Neural cell (in vitro differentiated cells): Measurements from ENCODE around the gene COLQ. TPM values are rescaled to one million over a fixed set of nuclear protein-coding genes. Genes with fewer than 3 reads are reported as not detected.

Experiments used
- H2AFZ ChIP-seq: fragments of 200-600, 300-800 bp; sonication (generic), shearing (Covaris generic); 2 replicates; pipeline ENCODE4 v1.6.0; 2014; ENCODE audit warnings: low read depth, mild to moderate bottlenecking, antibody characterized with exemption, low read length, moderate library complexity
- H3F3A ChIP-seq: fragments of 200-600 bp; shearing (Covaris generic); 2 replicates; pipeline ENCODE4 v1.6.1; 2016; ENCODE audit warnings: mild to moderate bottlenecking, moderate library complexity, mixed read lengths, antibody characterized with exemption, low read length; ENCODE audit not compliant: insufficient read depth, poor library complexity, severe bottlenecking
- H3K27ac ChIP-seq: fragments of 200-600, 300-800 bp; sonication (generic), shearing (Covaris generic); 2 replicates; pipeline ENCODE4 v1.5.1; 2014; ENCODE audit warnings: mild to moderate bottlenecking, low read length, moderate library complexity
- H3K27me3 ChIP-seq: fragments of 300-800, 200-600 bp; sonication (generic), shearing (Covaris generic); 2 replicates; pipeline ENCODE4 v1.6.0; 2014; ENCODE audit warnings: mild to moderate bottlenecking, low read depth, low read length, moderate library complexity; ENCODE audit not compliant: insufficient read depth
- H3K36me3 ChIP-seq: fragments of 300-800, 200-600 bp; sonication (generic), shearing (Covaris generic); 2 replicates; pipeline ENCODE4 v1.5.1; 2014; ENCODE audit warnings: mild to moderate bottlenecking, antibody characterized with exemption, low read length, moderate library complexity; ENCODE audit not compliant: insufficient read depth
- H3K4me2 ChIP-seq: fragments of 300-800, 200-600 bp; sonication (generic), shearing (Covaris generic); 2 replicates; pipeline ENCODE4 v1.6.0; 2014; ENCODE audit warnings: mild to moderate bottlenecking, low read length
- H3K4me3 ChIP-seq: fragments of 300-800, 200-600 bp; sonication (generic), shearing (Covaris generic); 2 replicates; pipeline ENCODE4 v1.5.1; 2014; ENCODE audit warnings: mild to moderate bottlenecking, low read length, moderate library complexity
- H3K79me2 ChIP-seq: fragments of 200-600 bp; shearing (Covaris generic); replicated peaks from 2 replicates; pipeline ENCODE4 v1.6.0; 2014; ENCODE audit warnings: mild to moderate bottlenecking, low read length, moderate library complexity; ENCODE audit not compliant: insufficient read depth
- H3K9ac ChIP-seq: fragments of 300-800, 200-600 bp; sonication (generic), shearing (Covaris generic); 2 replicates; pipeline ENCODE4 v1.6.1; 2016; ENCODE audit warnings: mild to moderate bottlenecking, low read length, mixed read lengths
- H3K9me2 ChIP-seq: fragments of 200-600 bp; shearing (Covaris generic); 2 replicates; pipeline ENCODE4 v1.6.1; 2016; ENCODE audit warnings: mild to moderate bottlenecking, low read length, mixed read lengths; ENCODE audit not compliant: insufficient read depth
- H3K9me3 ChIP-seq: fragments of 200-600, 300-800 bp; sonication (generic), shearing (Covaris generic); 2 replicates; pipeline ENCODE4 v1.6.1; 2016; ENCODE audit warnings: mild to moderate bottlenecking, mixed run types, low read length, moderate library complexity, mixed read lengths
- H4K20me1 ChIP-seq: fragments of 200-600 bp; shearing (Covaris generic); 2 replicates; pipeline ENCODE4 v1.6.1; 2016; ENCODE audit warnings: mild to moderate bottlenecking, mixed run types; ENCODE audit not compliant: insufficient read depth
- EP300 ChIP-seq: fragments of 450-650 bp; conservative IDR thresholded peaks from 2 replicates; pipeline ENCODE4 v1.6.1; 2014; ENCODE audit warnings: antibody characterized with exemption, mild to moderate bottlenecking, moderate library complexity; ENCODE audit not compliant: poor library complexity, severe bottlenecking
- EZH2 ChIP-seq: fragments of 200-600, 300-800 bp; shearing (Covaris generic), sonication (generic); IDR thresholded peaks from 2 replicates; pipeline ENCODE4 v1.6.1; 2014; ENCODE audit warnings: antibody characterized with exemption, low read length, borderline replicate concordance, mild to moderate bottlenecking; ENCODE audit not compliant: insufficient read depth, poor library complexity, severe bottlenecking
- MXI1 ChIP-seq: fragments of 450-650 bp; conservative IDR thresholded peaks from 2 replicates; pipeline ENCODE4 v1.6.1; 2014; ENCODE audit warnings: antibody characterized with exemption, mild to moderate bottlenecking; ENCODE audit not compliant: poor library complexity, severe bottlenecking
- POLR2AphosphoS5 ChIP-seq: IDR thresholded peaks from 2 replicates; pipeline ENCODE4 v1.6.1; 2012
- RAD21 ChIP-seq: fragments of 450-650 bp; conservative IDR thresholded peaks from 2 replicates; pipeline ENCODE4 v1.6.1; 2014; ENCODE audit warnings: antibody characterized with exemption, mild to moderate bottlenecking, moderate library complexity
- REST ChIP-seq: IDR thresholded peaks from 2 replicates; pipeline ENCODE4 v1.6.1; 2012; ENCODE audit warnings: borderline replicate concordance
- SMC3 ChIP-seq: fragments of 450-650 bp; conservative IDR thresholded peaks from 2 replicates; pipeline ENCODE4 v1.6.1; 2014; ENCODE audit warnings: antibody characterized with exemption, mild to moderate bottlenecking, moderate library complexity; ENCODE audit not compliant: poor library complexity
- TAF1 ChIP-seq: IDR thresholded peaks from 2 replicates; pipeline ENCODE4 v1.6.1; 2012; ENCODE audit warnings: low read depth
- polyA plus RNA-seq: library from polyadenylated mRNA; depleted of rRNA; stranded (reverse); fragments of >200 nt; gene quantifications from 2 replicates; pipeline ENCODE4 v1.2.3, GENCODE V29; 2014
- TF ChIP-seq, protein P1 (sequence below): fragments of 450-650 bp; IDR thresholded peaks from 2 replicates; pipeline ENCODE4 v1.5.1; 2014; ENCODE audit warnings: antibody characterized with exemption, mild to moderate bottlenecking, moderate library complexity; ENCODE audit not compliant: poor library complexity, severe bottlenecking

COLQ gene
- polyA plus RNA-seq, 1 donor from 2014 or later, result 9.5 TPM

DNA sequence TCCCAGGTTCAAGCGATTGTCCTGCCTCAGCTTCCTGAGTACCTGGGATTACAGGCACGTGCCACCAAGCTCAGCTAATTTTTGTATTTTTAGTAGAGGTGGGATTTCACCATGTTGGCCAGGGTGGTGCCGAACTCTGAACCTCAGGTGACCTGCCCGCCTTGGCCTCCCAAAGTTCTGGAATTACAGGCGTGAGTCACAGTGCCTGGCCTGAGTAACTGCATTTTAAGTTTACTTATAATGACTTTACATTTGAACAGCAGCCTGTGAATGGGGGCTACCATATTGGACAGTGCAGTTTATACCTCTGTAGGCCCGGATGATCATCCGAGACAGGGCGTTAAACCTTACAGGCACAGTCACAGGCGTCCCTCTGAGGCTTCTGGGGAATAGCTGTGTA is 69.3 kb downstream of the COLQ start:
- Histone ChIP-seq H3K4me2 (no peak overlapping the region), H3K4me3 (no peak overlapping the region), H3K36me3 (no peaks in the 10 kb centered on the region), H2AFZ (no peak overlapping the region), H3K9me2 (no peaks in the 10 kb centered on the region), H3K9me3 (no peaks in the 10 kb centered on the region), H3K9ac (no peak overlapping the region), H3K79me2 (no peaks in the 10 kb centered on the region), H4K20me1 (no peaks in the 10 kb centered on the region), H3K27me3 (no peaks in the 10 kb centered on the region), H3K27ac (no peak overlapping the region), H3F3A (no peaks in the 10 kb centered on the region)
- TF ChIP-seq, protein P1, sequence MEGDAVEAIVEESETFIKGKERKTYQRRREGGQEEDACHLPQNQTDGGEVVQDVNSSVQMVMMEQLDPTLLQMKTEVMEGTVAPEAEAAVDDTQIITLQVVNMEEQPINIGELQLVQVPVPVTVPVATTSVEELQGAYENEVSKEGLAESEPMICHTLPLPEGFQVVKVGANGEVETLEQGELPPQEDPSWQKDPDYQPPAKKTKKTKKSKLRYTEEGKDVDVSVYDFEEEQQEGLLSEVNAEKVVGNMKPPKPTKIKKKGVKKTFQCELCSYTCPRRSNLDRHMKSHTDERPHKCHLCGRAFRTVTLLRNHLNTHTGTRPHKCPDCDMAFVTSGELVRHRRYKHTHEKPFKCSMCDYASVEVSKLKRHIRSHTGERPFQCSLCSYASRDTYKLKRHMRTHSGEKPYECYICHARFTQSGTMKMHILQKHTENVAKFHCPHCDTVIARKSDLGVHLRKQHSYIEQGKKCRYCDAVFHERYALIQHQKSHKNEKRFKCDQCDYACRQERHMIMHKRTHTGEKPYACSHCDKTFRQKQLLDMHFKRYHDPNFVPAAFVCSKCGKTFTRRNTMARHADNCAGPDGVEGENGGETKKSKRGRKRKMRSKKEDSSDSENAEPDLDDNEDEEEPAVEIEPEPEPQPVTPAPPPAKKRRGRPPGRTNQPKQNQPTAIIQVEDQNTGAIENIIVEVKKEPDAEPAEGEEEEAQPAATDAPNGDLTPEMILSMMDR, result no peak
- TF ChIP-seq SMC3 (no peak), REST (no peak), MXI1 (no peak), TAF1 (no peak), EP300 (no peak), RAD21 (no peak), POLR2AphosphoS5 (no peak), EZH2 (no peak)

DNA sequence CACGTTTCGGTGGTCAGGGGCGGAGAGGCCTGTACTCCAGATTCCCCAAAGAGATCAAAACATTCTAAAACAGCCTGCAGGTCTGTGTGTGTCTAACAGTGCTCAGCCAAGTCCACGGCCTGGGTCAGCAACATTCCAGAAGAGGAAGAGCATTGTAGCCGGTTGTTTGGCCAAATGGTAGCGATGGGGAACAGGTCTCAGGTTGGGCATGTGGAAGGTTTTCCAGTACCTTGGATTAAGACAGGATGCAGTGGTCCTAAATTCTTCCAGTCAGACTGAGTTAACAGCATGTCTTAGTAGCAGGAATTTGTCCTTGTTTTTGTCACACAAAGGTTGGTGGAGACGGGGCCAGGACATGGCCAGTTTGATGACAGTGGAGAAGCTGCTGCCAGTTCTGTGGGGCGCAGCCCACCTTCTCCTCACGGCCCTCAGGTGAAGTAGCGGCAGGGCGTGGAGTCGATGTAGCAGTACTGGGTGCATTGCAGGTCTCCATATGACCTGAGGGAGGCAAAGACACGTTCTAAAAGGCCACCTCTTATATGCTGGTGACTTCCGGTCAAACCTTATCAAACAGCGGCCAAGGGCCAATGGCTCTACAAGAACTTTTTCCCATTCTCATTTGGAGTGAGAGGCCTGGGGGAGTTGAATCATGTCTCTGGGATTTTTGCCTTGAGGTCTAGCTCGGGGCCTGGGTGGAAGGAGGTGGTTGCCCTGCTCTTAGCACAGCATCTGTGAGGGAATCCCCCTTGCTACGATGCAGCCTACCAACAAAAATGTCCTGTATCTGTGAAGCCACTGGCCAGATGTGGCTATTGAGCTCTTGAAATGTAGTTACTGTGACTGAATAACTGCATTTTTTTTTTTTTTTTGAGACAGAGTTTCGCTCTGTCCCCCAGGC is 70.0 kb downstream of the COLQ start:
- no peaks in the 10 kb centered on the region for H4K20me1 ChIP-seq
- H3K4me3 ChIP-seq, result no peak overlapping the region
- no peaks in the 10 kb centered on the region for H3K79me2 ChIP-seq
- H3K9ac ChIP-seq, result no peak overlapping the region
- H3K36me3 ChIP-seq, result no peaks in the 10 kb centered on the region
- H3K4me2 ChIP-seq, result no peak overlapping the region
- H3K9me3 ChIP-seq, result no peaks in the 10 kb centered on the region
- H3K27ac ChIP-seq, result no peak overlapping the region
- H2AFZ ChIP-seq, result no peak overlapping the region
- H3K9me2 ChIP-seq, result no peaks in the 10 kb centered on the region
- TF ChIP-seq SMC3 (no peak), POLR2AphosphoS5 (no peak), TAF1 (no peak), RAD21 (no peak), EP300 (no peak), MXI1 (no peak), REST (no peak), EZH2 (no peak)
- TF ChIP-seq, protein P1, result no peak
- no peaks in the 10 kb centered on the region for H3F3A ChIP-seq
- no peaks in the 10 kb centered on the region for H3K27me3 ChIP-seq
